ENCODE measurements around the gene MCF2L.

MCF2L gene, protein sequence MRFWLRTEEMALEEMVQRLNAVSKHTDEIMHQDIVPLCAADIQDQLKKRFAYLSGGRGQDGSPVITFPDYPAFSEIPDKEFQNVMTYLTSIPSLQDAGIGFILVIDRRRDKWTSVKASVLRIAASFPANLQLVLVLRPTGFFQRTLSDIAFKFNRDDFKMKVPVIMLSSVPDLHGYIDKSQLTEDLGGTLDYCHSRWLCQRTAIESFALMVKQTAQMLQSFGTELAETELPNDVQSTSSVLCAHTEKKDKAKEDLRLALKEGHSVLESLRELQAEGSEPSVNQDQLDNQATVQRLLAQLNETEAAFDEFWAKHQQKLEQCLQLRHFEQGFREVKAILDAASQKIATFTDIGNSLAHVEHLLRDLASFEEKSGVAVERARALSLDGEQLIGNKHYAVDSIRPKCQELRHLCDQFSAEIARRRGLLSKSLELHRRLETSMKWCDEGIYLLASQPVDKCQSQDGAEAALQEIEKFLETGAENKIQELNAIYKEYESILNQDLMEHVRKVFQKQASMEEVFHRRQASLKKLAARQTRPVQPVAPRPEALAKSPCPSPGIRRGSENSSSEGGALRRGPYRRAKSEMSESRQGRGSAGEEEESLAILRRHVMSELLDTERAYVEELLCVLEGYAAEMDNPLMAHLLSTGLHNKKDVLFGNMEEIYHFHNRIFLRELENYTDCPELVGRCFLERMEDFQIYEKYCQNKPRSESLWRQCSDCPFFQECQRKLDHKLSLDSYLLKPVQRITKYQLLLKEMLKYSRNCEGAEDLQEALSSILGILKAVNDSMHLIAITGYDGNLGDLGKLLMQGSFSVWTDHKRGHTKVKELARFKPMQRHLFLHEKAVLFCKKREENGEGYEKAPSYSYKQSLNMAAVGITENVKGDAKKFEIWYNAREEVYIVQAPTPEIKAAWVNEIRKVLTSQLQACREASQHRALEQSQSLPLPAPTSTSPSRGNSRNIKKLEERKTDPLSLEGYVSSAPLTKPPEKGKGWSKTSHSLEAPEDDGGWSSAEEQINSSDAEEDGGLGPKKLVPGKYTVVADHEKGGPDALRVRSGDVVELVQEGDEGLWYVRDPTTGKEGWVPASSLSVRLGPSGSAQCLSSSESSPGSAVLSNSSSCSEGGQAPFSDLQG

DNA sequence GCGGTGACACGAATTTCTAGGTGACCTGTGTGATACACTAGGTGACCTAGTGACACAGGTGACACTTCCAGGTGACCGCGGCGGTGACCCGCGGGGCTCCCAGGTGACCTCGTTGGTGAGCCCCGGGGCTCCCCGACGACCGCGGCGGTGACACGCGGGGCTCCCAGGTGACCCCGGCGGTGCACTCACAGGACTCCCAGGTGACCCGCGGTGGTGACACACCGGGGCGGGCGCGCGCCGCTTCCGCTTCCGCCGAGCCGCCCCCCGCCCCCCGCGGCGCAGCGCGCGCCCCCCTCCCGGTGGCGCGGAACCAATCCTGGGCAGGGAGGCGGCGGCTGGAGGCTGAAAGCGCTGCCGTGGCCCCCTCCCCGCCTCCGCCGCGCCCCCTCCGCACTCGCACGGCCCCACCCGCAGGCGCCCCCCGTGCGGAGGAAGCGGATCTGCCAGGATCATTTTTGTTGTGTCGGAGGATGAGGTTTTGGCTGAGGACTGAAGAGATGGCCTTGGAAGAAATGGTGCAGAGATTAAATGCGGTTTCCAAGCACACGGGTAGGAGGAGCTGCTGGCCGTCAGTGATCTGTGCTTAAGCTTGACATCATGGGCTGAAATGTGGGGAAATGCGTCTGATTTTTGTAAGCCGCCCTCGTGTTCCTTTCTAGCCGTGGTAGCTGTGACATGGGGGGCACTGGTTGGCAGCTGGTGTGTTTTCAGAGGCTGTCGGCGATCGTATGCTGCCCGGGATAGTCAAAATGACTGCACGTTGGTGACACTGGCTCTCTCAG, at the start of gene MCF2L:
MCF2L (plus strand) TSS at position 305 of the 782 bp plus-strand sequence; CDS start at position 471, 166 bp downstream.
- Mint-ChIP-seq H3K9me3 (peaks cover 6% of the 10 kb centered on the region), H3K4me3 (peak within 1 kb of the TSS; percentile 80), H3K27me3 (peaks cover 26% of the 10 kb centered on the region), H3K36me3 (peaks cover 3% of the 10 kb centered on the region), H3K27ac (no peak within 1 kb of the TSS), H3K4me1 (peaks cover 18% of the 10 kb centered on the region)
- DNase-seq (ENCODE audit: low spot score in 2 of 2): peak; percentile 13 to 41
- ATAC-seq (ENCODE audit: low read depth): peak; percentile 68

DNA sequence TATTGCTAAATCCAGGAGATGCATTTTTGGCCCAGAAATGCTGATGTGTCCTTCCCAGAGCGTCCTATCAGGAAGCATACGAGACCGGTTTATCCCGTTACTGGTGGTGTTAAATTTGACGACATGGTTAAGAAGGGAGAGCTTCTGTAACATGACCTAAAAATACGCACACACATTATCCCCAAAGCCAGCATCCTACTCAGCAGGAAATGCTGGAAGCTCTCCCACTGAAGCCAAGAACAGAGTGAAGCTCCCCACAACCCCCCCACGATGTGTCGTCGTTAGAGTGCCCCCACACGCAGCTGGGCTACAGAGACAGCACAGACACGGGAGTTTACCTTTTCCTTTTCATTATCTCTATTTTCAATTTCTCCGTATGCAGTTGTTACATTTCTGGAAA, 45.1 kb upstream of the MCF2L start:
- Mint-ChIP-seq H3K27ac (no peak overlapping the region), H3K36me3 (peaks cover 2% of the 10 kb centered on the region), H3K9me3 (peaks cover 2% of the 10 kb centered on the region), H3K4me3 (no peak overlapping the region), H3K27me3 (peaks cover 12% of the 10 kb centered on the region), H3K4me1 (no peaks in the 10 kb centered on the region)
- no peak for ATAC-seq (ENCODE audit: low read depth)
- DNase-seq (ENCODE audit: low spot score in 2 of 2): no peak

DNA sequence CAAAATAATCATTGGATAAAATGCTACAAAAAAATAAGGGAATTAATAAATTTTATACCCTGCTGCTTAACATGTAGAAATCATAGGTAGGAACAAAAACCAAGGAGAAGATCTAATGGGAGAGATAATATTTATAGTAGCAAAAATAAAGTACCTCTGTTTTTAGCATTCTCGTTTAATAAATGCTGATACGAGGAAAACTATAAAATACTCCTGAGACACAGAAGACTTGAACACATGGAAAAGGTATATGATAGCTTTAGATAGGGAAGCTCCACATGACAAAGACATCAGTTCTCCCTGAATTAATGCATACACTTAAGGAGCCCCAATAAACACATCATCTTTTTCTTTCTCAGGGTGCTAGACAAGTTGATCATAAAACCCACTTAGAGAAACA, 44.6 kb upstream of the MCF2L start:
- Mint-ChIP-seq H3K36me3 (peaks cover 2% of the 10 kb centered on the region), H3K27me3 (peaks cover 14% of the 10 kb centered on the region), H3K9me3 (peaks cover 2% of the 10 kb centered on the region), H3K4me3 (no peak overlapping the region), H3K4me1 (peaks cover 3% of the 10 kb centered on the region), H3K27ac (no peak overlapping the region)
- ATAC-seq (ENCODE audit: low read depth): no peak
- no peak for DNase-seq (ENCODE audit: low spot score in 2 of 2)

DNA sequence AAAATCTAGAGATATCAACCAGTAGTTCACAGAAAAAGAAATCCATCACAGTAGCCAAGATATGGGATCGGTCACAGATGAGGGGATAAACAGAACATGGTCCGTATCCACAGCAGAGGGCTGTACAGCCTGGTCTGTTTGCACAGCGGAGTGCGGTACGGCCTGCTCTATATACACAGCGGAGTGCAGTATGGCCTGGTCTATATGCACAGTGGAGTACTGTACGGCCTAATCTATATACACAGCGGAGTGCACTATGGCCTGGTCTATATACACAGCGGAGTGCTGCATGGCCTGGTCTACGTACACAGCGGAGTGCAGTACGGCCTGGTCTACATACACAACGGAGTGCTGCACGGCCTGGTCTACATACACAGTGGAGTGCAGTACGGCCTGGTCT, 43.0 kb upstream of the MCF2L start:
- Mint-ChIP-seq H3K9me3 (peaks cover 2% of the 10 kb centered on the region), H3K4me1 (peaks cover 8% of the 10 kb centered on the region), H3K27ac (no peak overlapping the region), H3K36me3 (peaks cover 3% of the 10 kb centered on the region), H3K4me3 (no peak overlapping the region), H3K27me3 (peaks cover 15% of the 10 kb centered on the region)
- ATAC-seq (ENCODE audit: low read depth): no peak
- DNase-seq (ENCODE audit: low spot score in 2 of 2): no peak

DNA sequence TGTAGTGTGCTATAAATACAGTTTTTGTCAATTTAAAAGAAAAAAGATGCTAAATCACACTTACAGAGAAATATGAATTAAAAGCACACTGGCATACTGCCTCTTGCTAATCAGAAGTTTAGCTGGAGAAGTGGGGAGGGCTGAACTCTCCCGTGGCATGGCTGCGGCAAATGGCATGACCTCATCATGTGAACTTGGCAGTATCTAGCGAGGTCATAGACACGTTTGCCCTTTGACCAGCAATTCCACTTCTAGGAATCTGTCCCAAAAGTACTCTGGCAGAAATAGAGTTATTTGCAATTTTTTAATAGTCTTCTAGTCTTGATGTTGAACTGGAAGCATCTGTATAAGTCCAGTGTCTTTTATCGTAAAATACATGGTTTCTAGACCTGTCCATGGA, 42.0 kb upstream of the MCF2L start:
- Mint-ChIP-seq H3K4me1 (peaks cover 8% of the 10 kb centered on the region), H3K27ac (no peak overlapping the region), H3K4me3 (no peak overlapping the region), H3K36me3 (peaks cover 3% of the 10 kb centered on the region), H3K27me3 (peaks cover 20% of the 10 kb centered on the region), H3K9me3 (peaks cover 2% of the 10 kb centered on the region)
- DNase-seq (ENCODE audit: low spot score in 2 of 2): no peak
- ATAC-seq (ENCODE audit: low read depth): no peak

DNA sequence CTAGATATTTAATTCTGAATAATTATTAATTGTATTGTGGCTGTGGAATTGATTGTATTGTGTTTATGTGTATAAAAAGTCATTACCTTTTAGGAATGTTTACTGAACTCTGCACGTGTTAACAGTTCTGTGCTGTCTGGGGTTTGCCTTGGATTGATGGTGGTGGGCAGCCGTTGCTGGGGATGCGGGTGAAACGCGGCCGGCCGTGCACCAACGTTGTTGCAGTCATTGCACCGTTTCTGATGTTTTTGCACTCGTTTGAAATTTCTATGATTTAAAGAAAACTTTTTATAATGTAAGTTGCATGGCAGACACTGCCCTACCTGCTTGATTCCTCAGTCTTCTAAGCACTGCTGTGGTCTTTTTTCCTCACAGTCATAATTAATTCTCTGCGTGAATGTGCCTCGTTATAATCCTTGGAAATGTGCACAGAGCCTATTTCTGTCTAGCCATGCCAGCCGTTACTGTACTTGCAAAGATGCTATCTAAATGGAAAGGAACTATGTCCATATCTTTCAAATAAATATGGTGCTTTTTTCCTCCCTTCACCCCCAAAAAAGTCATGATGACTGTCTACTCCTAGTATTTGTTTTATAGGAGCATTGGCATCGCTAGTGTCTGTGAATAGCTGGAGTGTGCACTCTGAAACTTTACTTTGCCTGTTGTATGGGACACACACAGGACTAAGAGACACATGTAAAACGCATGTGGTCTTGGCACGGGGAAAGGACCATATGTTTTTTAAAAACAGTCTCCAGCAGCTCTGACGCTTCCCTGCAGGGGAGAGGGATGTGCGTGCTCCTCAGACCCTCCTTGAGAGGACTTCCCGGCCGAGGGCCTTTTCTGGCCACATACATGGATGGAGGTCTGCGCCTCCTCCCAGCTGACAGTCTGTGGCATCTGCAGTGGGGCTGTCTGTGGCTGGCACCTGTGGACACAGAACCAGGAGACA, 40.7 kb upstream of the MCF2L start:
- ATAC-seq (ENCODE audit: low read depth) (no peak), DNase-seq (ENCODE audit: low spot score in 2 of 2) (no peak)
- Mint-ChIP-seq H3K4me1 (peaks cover 8% of the 10 kb centered on the region), H3K27me3 (peaks cover 18% of the 10 kb centered on the region), H3K9me3 (peaks cover 2% of the 10 kb centered on the region), H3K4me3 (no peak overlapping the region), H3K27ac (no peak overlapping the region), H3K36me3 (peaks cover 3% of the 10 kb centered on the region)

DNA sequence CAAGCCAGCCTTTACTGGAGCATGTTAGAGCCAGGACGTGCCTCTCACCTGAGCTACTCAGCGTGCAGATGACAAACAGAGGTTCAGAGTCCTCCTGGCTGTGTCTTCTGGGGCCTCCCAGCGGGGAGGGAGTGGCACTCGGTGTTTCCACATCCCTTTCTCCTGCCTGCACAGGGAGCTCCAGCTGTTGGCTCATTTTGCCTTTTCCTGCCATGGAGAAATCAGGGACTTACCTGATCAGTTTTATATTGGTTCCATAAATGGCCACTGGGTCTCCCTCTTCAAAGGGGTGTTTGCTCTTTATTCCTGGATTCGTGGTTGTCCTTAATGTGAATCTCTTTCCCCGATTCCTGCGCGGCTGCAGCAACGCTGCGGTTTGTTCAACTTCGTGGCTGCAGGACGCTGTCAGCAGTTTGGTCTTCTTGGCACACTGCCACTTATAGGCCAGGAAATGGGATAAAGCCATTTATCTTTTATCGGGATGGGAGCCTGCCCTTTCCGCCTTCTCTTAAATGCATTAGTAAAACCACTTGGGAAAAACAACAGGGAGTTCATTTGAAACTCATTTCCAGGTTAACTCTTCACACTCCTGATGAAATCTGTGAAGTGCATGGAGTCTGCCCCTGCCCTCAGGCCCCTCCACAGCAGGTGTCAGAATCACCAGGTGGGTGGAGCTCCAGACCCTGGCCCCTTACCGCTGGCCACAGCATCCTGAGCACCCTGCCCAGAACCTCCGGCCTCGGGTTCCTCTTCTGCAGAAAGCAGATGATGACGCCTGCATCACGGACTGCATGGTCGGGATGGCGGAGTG, 39.8 kb upstream of the MCF2L start:
- ATAC-seq (ENCODE audit: low read depth) (no peak), DNase-seq (ENCODE audit: low spot score in 2 of 2) (no peak)
- Mint-ChIP-seq H3K4me1 (peaks cover 8% of the 10 kb centered on the region), H3K4me3 (no peak overlapping the region), H3K27me3 (peaks cover 18% of the 10 kb centered on the region), H3K36me3 (peaks cover 3% of the 10 kb centered on the region), H3K9me3 (peaks cover 2% of the 10 kb centered on the region), H3K27ac (no peak overlapping the region)

DNA sequence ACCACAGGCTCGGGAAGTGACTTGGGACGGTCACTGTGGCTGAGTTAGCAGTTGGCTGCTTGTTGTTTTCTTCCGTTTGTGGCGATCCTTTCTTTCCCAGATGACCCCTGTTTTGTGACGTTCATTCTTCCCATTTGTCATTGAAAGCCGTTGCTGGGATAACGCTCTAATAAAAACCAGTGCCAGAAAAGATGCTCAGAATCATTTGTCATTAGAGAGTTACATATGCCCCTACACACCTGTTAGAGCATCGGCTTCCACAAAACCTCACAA, 39.3 kb upstream of the MCF2L start:
- peaks cover 2% of the 10 kb centered on the region for H3K9me3 Mint-ChIP-seq
- H3K4me1 Mint-ChIP-seq: peaks cover 8% of the 10 kb centered on the region
- ATAC-seq (ENCODE audit: low read depth) (no peak), DNase-seq (ENCODE audit: low spot score in 2 of 2) (no peak)
- peaks cover 3% of the 10 kb centered on the region for H3K36me3 Mint-ChIP-seq
- no peak overlapping the region for H3K27ac Mint-ChIP-seq
- H3K27me3 Mint-ChIP-seq: peaks cover 18% of the 10 kb centered on the region
- no peak overlapping the region for H3K4me3 Mint-ChIP-seq

DNA sequence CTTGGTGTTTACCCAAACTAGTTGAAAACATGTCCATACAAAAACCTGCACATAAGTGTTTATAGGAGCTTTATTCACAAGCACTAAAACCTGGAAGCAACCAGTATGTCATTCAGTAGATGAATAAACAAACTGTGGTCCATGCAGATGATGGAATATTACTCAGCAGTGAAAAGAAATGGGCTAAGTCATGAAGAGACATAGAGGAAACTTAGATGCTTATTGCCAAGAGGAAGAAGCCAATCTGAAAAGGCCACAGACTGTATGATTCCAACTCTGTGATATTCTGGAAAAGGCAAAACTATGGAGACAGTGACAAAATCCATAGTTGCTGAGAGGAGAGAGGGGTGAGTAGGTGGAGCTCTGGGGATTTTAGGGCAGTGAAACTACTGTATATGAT, 38.8 kb upstream of the MCF2L start:
- Mint-ChIP-seq H3K36me3 (peaks cover 3% of the 10 kb centered on the region), H3K9me3 (peaks cover 2% of the 10 kb centered on the region), H3K27ac (no peak overlapping the region), H3K27me3 (peaks cover 18% of the 10 kb centered on the region), H3K4me1 (peaks cover 8% of the 10 kb centered on the region), H3K4me3 (no peak overlapping the region)
- DNase-seq (ENCODE audit: low spot score in 2 of 2) (no peak), ATAC-seq (ENCODE audit: low read depth) (no peak)

DNA sequence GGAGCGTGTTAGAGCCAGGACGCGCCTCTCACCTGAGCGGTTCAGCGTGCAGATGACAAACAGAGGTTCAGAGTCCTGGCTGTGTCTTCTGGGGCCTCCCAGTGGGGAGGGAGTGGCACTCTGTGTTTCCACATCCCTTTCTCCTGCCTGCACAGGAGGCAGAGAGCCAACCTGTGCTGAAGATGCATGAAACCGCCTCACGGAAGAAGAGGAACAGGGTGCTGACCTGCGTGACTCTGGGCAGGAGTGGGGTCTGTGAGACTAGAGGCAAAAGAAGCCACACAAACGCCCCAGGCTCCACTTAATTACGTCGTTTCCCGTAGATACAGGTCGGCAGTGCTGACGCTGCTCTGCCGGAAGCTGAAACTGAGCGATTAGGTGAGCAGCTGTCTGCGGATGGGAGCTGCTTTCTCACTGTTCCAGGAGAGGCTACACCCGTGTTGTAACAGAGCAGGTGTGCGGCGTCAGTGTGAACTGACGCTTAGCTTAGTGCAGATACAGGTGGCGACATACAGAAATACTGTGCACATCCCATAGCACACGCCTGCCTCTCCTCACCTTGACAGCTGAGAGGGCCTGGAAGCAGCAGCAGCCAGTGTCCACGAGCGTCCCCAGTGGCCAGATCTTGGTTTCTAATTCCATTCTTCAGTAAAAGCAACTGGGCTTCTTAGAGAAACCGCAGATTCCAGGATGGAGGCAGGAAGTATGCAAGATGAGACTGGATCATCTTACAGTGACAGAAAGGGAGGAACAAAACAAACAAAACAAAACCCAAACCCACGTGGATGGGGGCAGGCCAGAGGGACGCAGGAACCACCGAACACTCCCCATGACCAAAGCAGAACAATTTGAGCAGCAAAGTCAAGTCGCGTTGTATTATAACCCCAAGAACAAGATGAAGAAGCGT, 37.7 kb upstream of the MCF2L start:
- no peak for DNase-seq (ENCODE audit: low spot score in 2 of 2)
- peaks cover 21% of the 10 kb centered on the region for H3K27me3 Mint-ChIP-seq

DNA sequence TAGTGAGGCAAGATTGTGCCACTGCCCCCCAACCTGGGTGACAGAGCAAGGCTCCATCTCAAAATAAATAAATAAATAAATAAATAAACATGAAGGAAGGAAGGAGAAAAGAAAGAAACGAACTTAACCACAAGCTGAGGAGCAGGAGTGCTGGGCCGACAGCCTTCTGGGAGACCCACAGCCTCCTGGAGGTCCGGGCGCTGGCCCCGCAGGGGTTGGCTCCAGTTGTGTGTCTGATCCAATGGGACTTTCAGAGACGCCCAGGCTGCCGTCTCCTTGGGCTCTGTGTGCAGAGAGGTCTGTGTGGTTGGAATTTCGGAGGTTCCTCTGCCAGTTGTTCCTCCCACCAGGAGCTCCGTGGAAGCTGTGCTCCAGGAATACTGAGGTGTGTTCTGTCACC, 36.0 kb upstream of the MCF2L start:
- peaks cover 8% of the 10 kb centered on the region for H3K4me1 Mint-ChIP-seq

More for the DNA sequence above, 37.7 kb upstream of the MCF2L start:
- peaks cover 2% of the 10 kb centered on the region for H3K9me3 Mint-ChIP-seq
- ATAC-seq (ENCODE audit: low read depth): no peak
- peaks cover 3% of the 10 kb centered on the region for H3K36me3 Mint-ChIP-seq
- no peak overlapping the region for H3K27ac Mint-ChIP-seq
- peaks cover 8% of the 10 kb centered on the region for H3K4me1 Mint-ChIP-seq
- H3K4me3 Mint-ChIP-seq: no peak overlapping the region

More for the DNA sequence above, 36.0 kb upstream of the MCF2L start:
- DNase-seq (ENCODE audit: low spot score in 2 of 2): no peak
- Mint-ChIP-seq H3K27me3 (peaks cover 24% of the 10 kb centered on the region), H3K27ac (no peak overlapping the region), H3K36me3 (peaks cover 3% of the 10 kb centered on the region), H3K4me3 (no peak overlapping the region), H3K9me3 (peaks cover 5% of the 10 kb centered on the region)
- ATAC-seq (ENCODE audit: low read depth): no peak

All from memory B cell (primary cell).